ENCODE measurements around the gene SBF2. TPM values are rescaled to one million over a fixed set of nuclear protein-coding genes. Genes with fewer than 3 reads are reported as not detected.
A peak's percentile ranks its signal among the peaks of the same experiment; 100 is the strongest.

SBF2 gene
- total RNA-seq, 1 donor from 2014 or later, result 44.9 TPM

DNA sequence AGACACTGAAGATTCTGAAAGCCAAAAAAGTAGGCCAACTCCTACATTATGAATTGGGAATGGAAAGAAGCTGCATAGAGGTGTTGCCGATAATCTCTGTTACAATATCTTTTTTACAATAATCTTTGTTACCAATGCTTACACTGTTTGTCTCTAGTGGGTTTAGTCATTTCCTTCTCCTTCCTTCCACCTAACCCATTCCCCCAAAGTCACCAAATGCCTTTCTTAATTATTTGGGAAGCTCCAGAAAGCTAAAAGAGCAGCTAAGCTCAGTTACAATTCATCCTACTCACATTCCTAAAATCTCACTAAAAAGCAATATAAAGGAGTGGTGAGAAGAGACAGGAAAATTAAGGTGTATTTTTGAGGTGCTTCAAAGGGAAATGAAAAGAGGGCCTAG lies 316.5 kb downstream of the SBF2 start:
- H3K9me3 Mint-ChIP-seq (ENCODE audit: low read depth), result peaks cover under 1% of the 10 kb centered on the region
- TF ChIP-seq, protein P1, sequence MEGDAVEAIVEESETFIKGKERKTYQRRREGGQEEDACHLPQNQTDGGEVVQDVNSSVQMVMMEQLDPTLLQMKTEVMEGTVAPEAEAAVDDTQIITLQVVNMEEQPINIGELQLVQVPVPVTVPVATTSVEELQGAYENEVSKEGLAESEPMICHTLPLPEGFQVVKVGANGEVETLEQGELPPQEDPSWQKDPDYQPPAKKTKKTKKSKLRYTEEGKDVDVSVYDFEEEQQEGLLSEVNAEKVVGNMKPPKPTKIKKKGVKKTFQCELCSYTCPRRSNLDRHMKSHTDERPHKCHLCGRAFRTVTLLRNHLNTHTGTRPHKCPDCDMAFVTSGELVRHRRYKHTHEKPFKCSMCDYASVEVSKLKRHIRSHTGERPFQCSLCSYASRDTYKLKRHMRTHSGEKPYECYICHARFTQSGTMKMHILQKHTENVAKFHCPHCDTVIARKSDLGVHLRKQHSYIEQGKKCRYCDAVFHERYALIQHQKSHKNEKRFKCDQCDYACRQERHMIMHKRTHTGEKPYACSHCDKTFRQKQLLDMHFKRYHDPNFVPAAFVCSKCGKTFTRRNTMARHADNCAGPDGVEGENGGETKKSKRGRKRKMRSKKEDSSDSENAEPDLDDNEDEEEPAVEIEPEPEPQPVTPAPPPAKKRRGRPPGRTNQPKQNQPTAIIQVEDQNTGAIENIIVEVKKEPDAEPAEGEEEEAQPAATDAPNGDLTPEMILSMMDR (IDR thresholded peaks at IDR 0.05; ENCODE audit: unreplicated experiment), result no peak
- H3K27me3 Mint-ChIP-seq, result no peaks in the 10 kb centered on the region
- H3K4me3 Mint-ChIP-seq (ENCODE audit: low read depth), result no peak overlapping the region
- H3K4me1 Mint-ChIP-seq (ENCODE audit: low read depth), result peaks cover 1% of the 10 kb centered on the region
- no peak overlapping the region for H3K27ac Mint-ChIP-seq
- H3K36me3 Mint-ChIP-seq (ENCODE audit: insufficient read depth), result peaks cover 6% of the 10 kb centered on the region
- no peak for DNase-seq (ENCODE audit: low spot score, unreplicated experiment)

DNA sequence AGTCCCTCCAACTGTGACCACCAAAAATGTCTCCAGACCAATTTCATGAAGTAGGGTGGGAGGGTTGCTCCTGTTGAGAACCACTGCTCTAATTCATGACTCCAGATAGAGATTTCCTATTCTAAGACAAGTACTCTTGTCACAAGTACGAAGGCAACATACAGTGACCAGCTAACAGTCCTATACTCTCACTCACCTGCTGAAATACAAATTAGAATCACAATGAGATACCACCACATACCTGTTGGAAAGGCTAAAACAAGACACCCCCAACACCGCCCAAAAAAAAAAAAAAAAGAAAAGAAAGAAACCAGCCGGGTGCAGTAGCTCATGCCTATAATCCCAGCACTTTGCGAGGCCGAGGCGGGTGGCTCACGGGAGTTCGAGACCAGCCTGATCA lies 319.6 kb downstream of the SBF2 start:
- Mint-ChIP-seq H3K27me3 (no peaks in the 10 kb centered on the region), H3K9me3 (ENCODE audit: low read depth) (no peaks in the 10 kb centered on the region), H3K27ac (no peak overlapping the region), H3K4me3 (ENCODE audit: low read depth) (no peak overlapping the region), H3K4me1 (ENCODE audit: low read depth) (no peaks in the 10 kb centered on the region), H3K36me3 (ENCODE audit: insufficient read depth) (peaks cover 1% of the 10 kb centered on the region)
- no peak for DNase-seq (ENCODE audit: low spot score, unreplicated experiment)
- TF ChIP-seq, protein P1 (IDR thresholded peaks at IDR 0.05; ENCODE audit: unreplicated experiment), result no peak

DNA sequence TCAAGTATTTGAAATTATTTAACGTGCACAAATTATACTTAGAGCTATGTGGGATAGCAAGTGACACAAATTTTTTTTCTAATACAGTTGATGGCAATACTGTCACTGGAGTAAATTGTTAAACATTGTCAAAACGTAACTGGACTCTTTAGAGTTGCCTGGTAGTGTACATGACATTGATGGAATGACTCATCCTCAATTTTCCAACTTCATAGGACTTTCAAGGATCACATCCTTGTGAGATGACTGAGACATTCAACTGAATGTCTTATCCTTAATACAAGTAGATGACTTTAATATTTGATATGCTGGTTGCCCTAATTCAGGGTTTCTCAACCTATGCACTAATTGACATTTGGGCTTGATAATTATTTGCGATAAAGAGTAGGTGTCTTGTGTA lies 320.1 kb downstream of the SBF2 start:
- TF ChIP-seq, protein P1 (IDR thresholded peaks at IDR 0.05; ENCODE audit: unreplicated experiment), result no peak
- peaks cover 1% of the 10 kb centered on the region for H3K36me3 Mint-ChIP-seq (ENCODE audit: insufficient read depth)
- no peak overlapping the region for H3K27ac Mint-ChIP-seq
- H3K27me3 Mint-ChIP-seq, result no peaks in the 10 kb centered on the region
- H3K9me3 Mint-ChIP-seq (ENCODE audit: low read depth), result no peaks in the 10 kb centered on the region
- no peaks in the 10 kb centered on the region for H3K4me1 Mint-ChIP-seq (ENCODE audit: low read depth)
- H3K4me3 Mint-ChIP-seq (ENCODE audit: low read depth), result no peak overlapping the region
- DNase-seq (ENCODE audit: low spot score, unreplicated experiment), result no peak

DNA sequence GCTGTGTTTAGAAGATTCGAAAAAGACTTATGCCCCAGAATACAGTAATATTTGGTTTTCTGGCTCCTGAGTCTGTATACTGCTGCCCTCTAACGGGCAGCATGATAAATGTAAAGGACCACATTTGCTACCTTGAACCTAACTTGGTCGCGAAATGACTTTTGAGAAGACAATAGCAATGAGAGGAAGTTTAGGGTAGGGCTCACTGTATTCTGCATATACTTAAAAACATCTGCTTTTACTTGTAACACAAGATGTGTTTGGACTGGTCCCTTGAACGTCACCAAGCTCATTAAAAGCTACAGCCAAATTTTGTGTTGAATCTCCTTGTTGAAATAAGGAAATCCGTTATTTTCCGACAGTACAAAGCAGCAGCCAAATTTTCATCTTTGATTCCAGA lies 321.0 kb downstream of the SBF2 start:
- H3K4me1 Mint-ChIP-seq (ENCODE audit: low read depth), result no peaks in the 10 kb centered on the region
- H3K27me3 Mint-ChIP-seq, result no peaks in the 10 kb centered on the region
- no peak overlapping the region for H3K4me3 Mint-ChIP-seq (ENCODE audit: low read depth)
- DNase-seq (ENCODE audit: low spot score, unreplicated experiment), result no peak
- H3K27ac Mint-ChIP-seq, result no peak overlapping the region
- no peaks in the 10 kb centered on the region for H3K9me3 Mint-ChIP-seq (ENCODE audit: low read depth)
- TF ChIP-seq, protein P1 (IDR thresholded peaks at IDR 0.05; ENCODE audit: unreplicated experiment), result peak; percentile 81
- H3K36me3 Mint-ChIP-seq (ENCODE audit: insufficient read depth), result peaks cover 1% of the 10 kb centered on the region

DNA sequence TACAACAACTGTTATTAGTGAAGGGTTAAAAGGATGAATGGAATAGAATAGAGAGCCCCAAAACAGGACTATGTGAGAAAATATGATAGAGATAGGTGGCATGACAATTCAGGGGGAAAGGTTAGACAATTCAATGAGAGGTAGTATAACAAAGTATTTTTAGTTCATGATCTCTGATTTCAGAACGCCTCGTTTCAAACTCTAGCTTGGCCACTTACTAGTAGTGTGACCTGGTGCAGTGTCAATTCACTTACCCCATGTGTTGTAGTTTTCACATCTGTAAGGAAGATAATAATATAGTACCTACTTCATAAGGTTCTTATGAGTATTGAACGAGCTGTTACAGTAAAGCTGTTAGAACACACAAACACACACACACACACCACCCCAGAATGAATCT lies 322.1 kb downstream of the SBF2 start:
- Mint-ChIP-seq H3K36me3 (ENCODE audit: insufficient read depth) (peaks cover 1% of the 10 kb centered on the region), H3K27me3 (no peaks in the 10 kb centered on the region), H3K27ac (no peak overlapping the region), H3K4me3 (ENCODE audit: low read depth) (no peak overlapping the region), H3K9me3 (ENCODE audit: low read depth) (no peaks in the 10 kb centered on the region), H3K4me1 (ENCODE audit: low read depth) (no peaks in the 10 kb centered on the region)
- TF ChIP-seq, protein P1 (IDR thresholded peaks at IDR 0.05; ENCODE audit: unreplicated experiment), result no peak
- DNase-seq (ENCODE audit: low spot score, unreplicated experiment), result no peak
